Camera-type eye (tissue), 1 donor: ENCODE data around the gene PLA2G10. TPM values are rescaled to one million over a fixed set of nuclear protein-coding genes. Genes with fewer than 3 reads are reported as not detected.

ENCODE experiments used
- total RNA-seq: library from RNA; depleted of rRNA; stranded (reverse); fragments of >200 nt; gene quantifications from one replicate; pipeline ENCODE4 v1.2.3, GENCODE V29; 2014

PLA2G10 gene
- not detected for total RNA-seq

GRCh38 chr16:14694129-14694528, at the start of gene PLA2G10:
TSS of gene PLA2G10 (minus strand) at chr16:14694308. CDS start at chr16:14694229, 79 bp downstream.

DNA sequence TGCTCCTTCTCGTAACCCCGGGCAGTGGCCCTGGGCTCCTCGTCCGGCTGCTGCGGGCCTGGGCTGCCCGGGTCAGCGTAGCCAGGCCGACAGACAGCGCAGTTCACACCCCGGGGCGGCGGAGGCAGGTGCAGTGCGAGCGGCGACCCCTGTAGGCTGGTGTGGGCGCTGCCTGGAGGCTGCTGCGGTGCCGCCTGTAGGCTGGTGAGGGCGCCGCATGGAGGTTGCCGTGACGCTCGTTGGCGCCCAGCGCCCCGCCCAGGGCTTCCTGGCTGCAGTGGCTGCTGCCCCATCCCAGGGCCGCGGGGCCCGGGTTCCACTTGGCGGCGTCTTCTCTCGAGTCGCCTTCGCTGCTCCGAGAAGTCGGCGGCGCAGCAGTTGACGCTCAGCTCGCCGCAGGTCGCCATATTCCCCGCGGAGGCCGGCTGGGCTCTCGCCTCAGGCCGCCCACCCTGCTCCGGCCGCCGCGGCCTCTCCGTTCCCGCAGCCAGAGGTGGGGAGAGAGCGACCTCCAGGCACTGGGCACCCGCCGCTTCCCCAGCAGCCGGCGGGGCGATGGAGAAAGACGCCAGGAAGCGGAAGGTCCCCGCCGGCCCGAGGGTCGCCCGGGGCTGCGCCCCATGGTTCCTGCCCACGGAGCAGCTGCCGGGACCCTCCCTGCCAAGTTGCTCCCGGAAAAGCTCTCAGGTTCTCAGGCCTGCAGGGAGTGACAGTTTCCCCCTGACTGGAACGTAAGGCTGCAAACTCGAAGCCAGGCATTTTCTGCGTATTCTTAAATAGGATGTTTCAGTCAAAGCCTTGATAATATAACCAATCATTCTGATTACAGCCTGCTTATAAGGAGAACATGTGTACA, 48.4 kb upstream of the PLA2G10 start, which contains the start of gene NPIPA2:
TSS of gene NPIPA2 (plus strand) at position 261 of the 856 bp plus-strand sequence. CDS start 5,533 bp downstream, outside the sequence.

DNA sequence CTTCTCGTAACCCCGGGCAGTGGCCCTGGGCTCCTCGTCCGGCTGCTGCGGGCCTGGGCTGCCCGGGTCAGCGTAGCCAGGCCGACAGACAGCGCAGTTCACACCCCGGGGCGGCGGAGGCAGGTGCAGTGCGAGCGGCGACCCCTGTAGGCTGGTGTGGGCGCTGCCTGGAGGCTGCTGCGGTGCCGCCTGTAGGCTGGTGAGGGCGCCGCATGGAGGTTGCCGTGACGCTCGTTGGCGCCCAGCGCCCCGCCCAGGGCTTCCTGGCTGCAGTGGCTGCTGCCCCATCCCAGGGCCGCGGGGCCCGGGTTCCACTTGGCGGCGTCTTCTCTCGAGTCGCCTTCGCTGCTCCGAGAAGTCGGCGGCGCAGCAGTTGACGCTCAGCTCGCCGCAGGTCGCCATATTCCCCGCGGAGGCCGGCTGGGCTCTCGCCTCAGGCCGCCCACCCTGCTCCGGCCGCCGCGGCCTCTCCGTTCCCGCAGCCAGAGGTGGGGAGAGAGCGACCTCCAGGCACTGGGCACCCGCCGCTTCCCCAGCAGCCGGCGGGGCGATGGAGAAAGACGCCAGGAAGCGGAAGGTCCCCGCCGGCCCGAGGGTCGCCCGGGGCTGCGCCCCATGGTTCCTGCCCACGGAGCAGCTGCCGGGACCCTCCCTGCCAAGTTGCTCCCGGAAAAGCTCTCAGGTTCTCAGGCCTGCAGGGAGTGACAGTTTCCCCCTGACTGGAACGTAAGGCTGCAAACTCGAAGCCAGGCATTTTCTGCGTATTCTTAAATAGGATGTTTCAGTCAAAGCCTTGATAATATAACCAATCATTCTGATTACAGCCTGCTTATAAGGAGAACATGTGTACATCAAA, 9.3 kb upstream of the PLA2G10 start, which contains the start of gene NPIPA3:
TSS of gene NPIPA3 (plus strand) at position 256 of the 856 bp plus-strand sequence. CDS start 5,533 bp downstream, outside the sequence.

GRCh38 chr16:14632693-14633569, 61.2 kb downstream of the PLA2G10 start, which contains the start of gene BFAR:
TSS of gene BFAR (plus strand) at chr16:14632951. CDS start at chr16:14644347, 11,396 bp downstream.

DNA sequence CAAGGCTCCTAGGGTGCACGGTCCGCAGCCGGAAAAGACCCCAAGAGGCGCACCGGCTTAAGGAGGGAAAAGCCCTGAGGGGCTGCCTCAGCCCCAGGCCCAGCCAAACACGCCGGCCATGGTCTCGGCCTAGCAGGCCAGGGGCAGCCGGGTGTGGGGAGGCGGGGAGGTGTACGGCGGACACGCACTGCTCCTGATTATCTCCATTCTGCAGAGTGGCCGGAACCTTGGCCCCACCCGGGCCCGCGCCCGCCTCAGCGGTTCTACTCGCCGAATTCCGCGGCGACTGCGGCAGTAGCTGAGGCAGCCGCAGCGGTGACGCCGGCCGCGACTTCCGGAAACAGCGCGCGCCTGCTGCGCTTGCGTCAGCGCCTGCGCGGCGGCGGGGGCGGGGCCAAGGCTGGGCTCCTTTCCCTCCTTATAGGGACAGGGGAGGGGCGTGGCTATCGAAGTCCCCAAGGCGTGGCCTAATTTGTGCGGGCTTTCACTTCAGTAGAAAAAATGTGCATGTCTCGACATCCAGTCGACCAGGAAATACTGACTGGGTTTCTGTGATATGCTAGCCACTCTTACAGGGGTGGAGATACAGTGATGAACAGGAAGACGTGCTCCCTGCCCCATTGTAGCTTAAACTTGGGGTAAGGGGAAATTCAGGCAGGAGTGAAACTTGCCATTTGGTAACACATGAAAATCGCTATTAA, 64.0 kb downstream of the PLA2G10 start, which contains the start of gene PARN:
TSS of gene PARN (minus strand) at position 342 of the 701 bp plus-strand sequence. CDS start at position 207, 135 bp downstream.

Other genes starting within 250 kb of the PLA2G10 start
- gene PARN, start 64.0 kb downstream of the PLA2G10 start, total RNA-seq, result 47.6 TPM
- gene BFAR, start 61.4 kb downstream of the PLA2G10 start, total RNA-seq, result 101 TPM
- 1.0 TPM for gene NPIPA3, start 9.1 kb upstream of the PLA2G10 start, total RNA-seq
- gene NPIPA2, start 48.2 kb upstream of the PLA2G10 start, total RNA-seq, result 1.0 TPM
- gene NOMO1, start 139.4 kb upstream of the PLA2G10 start, total RNA-seq, result 104 TPM
- gene NPIPA1, start 243.1 kb upstream of the PLA2G10 start, total RNA-seq, result 104 TPM